ENCODE results near the gene RAB5IF. TPM values are rescaled to one million over a fixed set of nuclear protein-coding genes. Genes with fewer than 3 reads are reported as not detected.
"Not testable (repeated sequence)": the region's sequence is repeated elsewhere in the genome, so short reads cannot be mapped to it uniquely, and the experiment has no call there.

RAB5IF gene
- total RNA-seq, 1 experiment from 2014 or later, result 259 TPM

- Histone ChIP-seq H3K36me3 (peaks cover 60% of the 10 kb centered on the region), H3K9me3 (no peaks in the 10 kb centered on the region), H3K4me3 (no peak overlapping the region), H3K27me3 (no peaks in the 10 kb centered on the region)
- DNase-seq, result no peak
Observed at GRCh38 chr20:36611625-36612024, 6.0 kb downstream of the RAB5IF start.

- no peaks in the 10 kb centered on the region for H3K9me3 ChIP-seq
- H3K4me3 ChIP-seq, result no peak overlapping the region
- DNase-seq, result no peak
- peaks cover 49% of the 10 kb centered on the region for H3K36me3 ChIP-seq
- no peaks in the 10 kb centered on the region for H3K27me3 ChIP-seq
Observed at GRCh38 chr20:36613974-36614373, 8.4 kb downstream of the RAB5IF start.

- no peaks in the 10 kb centered on the region for H3K9me3 ChIP-seq
- no peaks in the 10 kb centered on the region for H3K27me3 ChIP-seq
- H3K4me3 ChIP-seq, result no peak overlapping the region
- peak; percentile 75 for DNase-seq
- H3K36me3 ChIP-seq, result peaks cover 40% of the 10 kb centered on the region
Observed at GRCh38 chr20:36614781-36615557, 9.4 kb downstream of the RAB5IF start.

- no peak for DNase-seq
- H3K27me3 ChIP-seq, result no peaks in the 10 kb centered on the region
- no peak overlapping the region for H3K4me3 ChIP-seq
- no peaks in the 10 kb centered on the region for H3K9me3 ChIP-seq
- H3K36me3 ChIP-seq, result no peaks in the 10 kb centered on the region
Observed at GRCh38 chr20:36620917-36621316, 15.3 kb downstream of the RAB5IF start.

- no peaks in the 10 kb centered on the region for H3K36me3 ChIP-seq
- no peak for DNase-seq
- no peaks in the 10 kb centered on the region for H3K9me3 ChIP-seq
- no peaks in the 10 kb centered on the region for H3K27me3 ChIP-seq
- no peak overlapping the region for H3K4me3 ChIP-seq
Observed at GRCh38 chr20:36623444-36623843, 17.9 kb downstream of the RAB5IF start.

- Histone ChIP-seq H3K9me3 (no peaks in the 10 kb centered on the region), H3K4me3 (no peak overlapping the region), H3K27me3 (no peaks in the 10 kb centered on the region), H3K36me3 (no peaks in the 10 kb centered on the region)
- no peak for DNase-seq
Observed at GRCh38 chr20:36624068-36624943, 18.7 kb downstream of the RAB5IF start.

- Histone ChIP-seq H3K4me3 (no peak overlapping the region), H3K27me3 (no peaks in the 10 kb centered on the region), H3K36me3 (no peaks in the 10 kb centered on the region), H3K9me3 (no peaks in the 10 kb centered on the region)
- DNase-seq, result no peak
Observed at GRCh38 chr20:36624944-36625324, 19.4 kb downstream of the RAB5IF start.

GRCh38 chr20:36628076-36628475, 22.5 kb downstream of the RAB5IF start:
- Histone ChIP-seq H3K36me3 (no peaks in the 10 kb centered on the region), H3K27me3 (no peaks in the 10 kb centered on the region), H3K4me3 (no peak overlapping the region), H3K9me3 (no peaks in the 10 kb centered on the region)
- DNase-seq, result no peak

- H3K36me3 ChIP-seq, result no peaks in the 10 kb centered on the region
- no peak for DNase-seq
Observed at GRCh38 chr20:36629719-36630681, 24.4 kb downstream of the RAB5IF start.

GRCh38 chr20:36631646-36632045, 26.1 kb downstream of the RAB5IF start:
- Histone ChIP-seq H3K9me3 (no peaks in the 10 kb centered on the region), H3K4me3 (no peak overlapping the region), H3K27me3 (no peaks in the 10 kb centered on the region), H3K36me3 (no peaks in the 10 kb centered on the region)
- DNase-seq, result no peak

More at GRCh38 chr20:36629719-36630681, 24.4 kb downstream of the RAB5IF start:
- Histone ChIP-seq H3K9me3 (no peaks in the 10 kb centered on the region), H3K4me3 (no peak overlapping the region), H3K27me3 (no peaks in the 10 kb centered on the region)

- no peak for DNase-seq
- H3K9me3 ChIP-seq, result no peaks in the 10 kb centered on the region
- no peaks in the 10 kb centered on the region for H3K36me3 ChIP-seq
- no peak overlapping the region for H3K4me3 ChIP-seq
- no peaks in the 10 kb centered on the region for H3K27me3 ChIP-seq
Observed at GRCh38 chr20:36632147-36632486, 26.5 kb downstream of the RAB5IF start.

- H3K27me3 ChIP-seq, result no peaks in the 10 kb centered on the region
- no peaks in the 10 kb centered on the region for H3K9me3 ChIP-seq
- no peak for DNase-seq
- no peak overlapping the region for H3K4me3 ChIP-seq
- H3K36me3 ChIP-seq, result no peaks in the 10 kb centered on the region
Observed at GRCh38 chr20:36632487-36633284, 27.1 kb downstream of the RAB5IF start.

- no peak overlapping the region for H3K4me3 ChIP-seq
- H3K9me3 ChIP-seq, result no peaks in the 10 kb centered on the region
- DNase-seq, result no peak
- H3K36me3 ChIP-seq, result no peaks in the 10 kb centered on the region
- H3K27me3 ChIP-seq, result no peaks in the 10 kb centered on the region
Observed at GRCh38 chr20:36633285-36633772, 27.8 kb downstream of the RAB5IF start.

GRCh38 chr20:36634342-36634741, 28.8 kb downstream of the RAB5IF start:
- H3K36me3 ChIP-seq, result no peaks in the 10 kb centered on the region
- no peaks in the 10 kb centered on the region for H3K9me3 ChIP-seq
- no peak overlapping the region for H3K4me3 ChIP-seq
- DNase-seq, result no peak
- H3K27me3 ChIP-seq, result no peaks in the 10 kb centered on the region

GRCh38 chr20:36638876-36639400, 33.4 kb downstream of the RAB5IF start:
- not testable (repeated sequence) for H3K36me3 ChIP-seq, H3K4me3 ChIP-seq, DNase-seq

GRCh38 chr20:36641506-36641843, 35.9 kb downstream of the RAB5IF start:
- no peaks in the 10 kb centered on the region for H3K36me3 ChIP-seq
- H3K4me3 ChIP-seq, result no peak overlapping the region
- no peaks in the 10 kb centered on the region for H3K9me3 ChIP-seq
- H3K27me3 ChIP-seq, result no peaks in the 10 kb centered on the region
- DNase-seq, result no peak

More at GRCh38 chr20:36638876-36639400, 33.4 kb downstream of the RAB5IF start:
- H3K9me3 ChIP-seq, H3K27me3 ChIP-seq: not testable (repeated sequence)
